NCI-H460 (cell line): Measurements from ENCODE around the gene UNC13C. TPM values are rescaled to one million over a fixed set of nuclear protein-coding genes. Genes with fewer than 3 reads are reported as not detected.

Experiments used
- DNase-seq: peaks from one replicate; pipeline ENCODE4 v3.0.0-alpha.2; 2016; ENCODE audit warnings: low read depth; ENCODE audit errors: extremely low read depth
- total RNA-seq: library from RNA; depleted of rRNA; stranded (reverse); fragments of >200 nt; shearing (Covaris generic); gene quantifications from 2 replicates; pipeline ENCODE4 v1.2.3, GENCODE V29; 2014

UNC13C gene
- total RNA-seq, 1 experiment from 2014 or later = not detected

DNA sequence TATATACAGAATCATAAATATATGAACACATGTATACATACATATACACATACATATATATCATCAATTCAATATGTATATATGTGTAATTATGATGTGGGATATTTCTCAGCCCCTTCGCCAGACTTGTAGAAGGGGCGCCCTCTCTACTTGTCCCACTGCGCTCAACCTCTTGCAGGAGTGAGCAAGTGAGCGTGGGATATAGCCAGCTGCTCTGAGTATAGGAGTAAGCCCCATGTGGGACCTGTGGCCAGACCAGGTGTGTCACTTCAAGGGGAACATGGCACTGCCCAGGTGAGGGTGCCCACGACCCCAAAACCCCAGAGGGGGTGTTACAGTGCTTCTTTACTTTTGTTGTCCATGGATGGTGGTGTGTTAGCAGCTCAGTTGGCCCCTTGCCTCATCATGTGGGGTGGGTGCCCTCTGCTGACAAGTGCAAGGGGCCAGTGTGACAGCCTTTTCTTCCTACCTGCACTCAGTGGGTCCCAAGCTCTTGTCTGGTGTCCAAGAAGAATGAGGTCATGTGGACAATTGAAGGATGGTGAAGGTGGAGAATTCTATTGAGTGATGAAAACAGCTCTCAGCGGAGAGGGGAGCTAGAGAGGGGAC is 304.1 kb downstream of the UNC13C start:
- no peak for DNase-seq

DNA sequence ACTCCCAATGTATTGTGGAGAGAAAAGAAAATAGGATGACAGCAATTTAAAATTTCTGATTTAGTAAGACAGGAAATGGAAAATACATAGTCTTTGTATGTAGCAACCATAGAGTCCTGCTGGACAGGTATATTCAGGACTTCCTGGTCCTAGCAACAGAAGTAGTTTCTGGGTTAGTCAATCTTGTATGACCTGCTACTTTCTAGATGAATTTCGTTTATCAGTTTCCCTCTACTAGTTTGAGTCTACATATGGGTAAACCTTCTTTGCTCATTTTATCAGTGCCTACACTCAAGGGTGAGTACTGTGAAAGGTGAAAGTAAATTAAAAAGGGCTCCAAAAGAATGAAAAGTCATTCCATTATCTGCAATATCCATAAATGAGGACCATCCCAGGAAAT is 309.8 kb downstream of the UNC13C start:
- no peak for DNase-seq

DNA sequence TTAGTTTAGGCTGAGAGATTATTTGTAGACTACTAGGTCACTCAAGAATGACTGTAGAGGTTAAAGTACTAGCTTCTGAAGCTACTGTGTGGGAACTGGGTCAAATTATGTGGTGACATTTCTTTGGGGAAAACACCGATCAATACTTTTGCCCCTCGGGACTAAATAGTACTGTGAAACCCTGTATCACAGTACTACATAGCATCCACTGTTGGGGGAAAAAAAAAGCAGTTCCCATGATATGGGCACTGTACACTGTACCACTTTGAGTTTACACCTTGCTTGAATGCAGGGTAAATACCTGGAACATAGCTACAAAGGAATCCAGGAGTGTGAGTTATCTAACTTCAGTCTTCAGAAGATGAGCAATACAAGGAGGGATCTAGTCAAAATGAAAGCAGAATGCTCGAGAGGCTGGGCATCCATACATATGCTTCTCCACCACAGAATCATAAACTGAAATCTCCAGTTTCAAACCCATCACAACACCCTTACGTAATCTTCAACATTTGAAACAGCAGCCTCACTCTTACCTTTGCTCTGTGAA is 311.4 kb downstream of the UNC13C start:
- DNase-seq = no peak

DNA sequence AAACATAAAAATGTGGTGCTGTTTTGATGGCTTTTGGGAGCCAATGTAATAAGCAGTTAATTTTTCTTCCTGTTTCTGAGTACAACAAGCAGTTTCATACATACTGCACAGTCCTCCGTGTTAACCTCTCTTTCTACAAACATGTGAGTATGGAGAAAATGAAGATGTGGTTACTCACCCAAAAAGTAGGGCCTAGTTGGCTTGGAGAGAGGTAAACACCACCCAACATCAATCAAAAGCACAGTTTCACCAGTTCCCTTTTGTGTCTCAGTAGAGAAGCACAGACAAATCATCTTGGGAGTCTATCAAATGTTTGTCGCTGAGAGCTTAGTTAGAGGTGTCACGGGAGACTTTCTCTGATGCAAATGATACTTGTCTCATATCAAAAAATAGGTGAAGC is 320.2 kb downstream of the UNC13C start:
- DNase-seq = no peak

DNA sequence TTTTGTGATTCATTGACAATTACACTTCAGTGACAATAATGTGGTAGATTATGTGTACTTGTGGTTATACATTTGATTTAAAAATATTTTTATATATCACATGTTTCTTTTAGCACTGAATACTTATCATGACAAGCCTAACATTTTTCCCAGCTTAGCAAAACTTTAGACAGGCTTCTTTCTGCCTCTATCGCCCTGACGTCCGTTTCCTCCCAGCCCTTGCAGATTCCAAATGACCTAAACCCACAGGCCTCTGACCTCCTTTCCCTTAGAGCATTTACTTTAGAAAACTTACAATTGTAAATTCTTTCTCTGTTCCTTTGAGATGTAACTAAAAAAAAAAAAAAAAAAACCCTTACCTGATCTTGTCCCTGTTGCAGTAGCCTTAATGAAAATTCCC is 326.1 kb downstream of the UNC13C start:
- no peak for DNase-seq

DNA sequence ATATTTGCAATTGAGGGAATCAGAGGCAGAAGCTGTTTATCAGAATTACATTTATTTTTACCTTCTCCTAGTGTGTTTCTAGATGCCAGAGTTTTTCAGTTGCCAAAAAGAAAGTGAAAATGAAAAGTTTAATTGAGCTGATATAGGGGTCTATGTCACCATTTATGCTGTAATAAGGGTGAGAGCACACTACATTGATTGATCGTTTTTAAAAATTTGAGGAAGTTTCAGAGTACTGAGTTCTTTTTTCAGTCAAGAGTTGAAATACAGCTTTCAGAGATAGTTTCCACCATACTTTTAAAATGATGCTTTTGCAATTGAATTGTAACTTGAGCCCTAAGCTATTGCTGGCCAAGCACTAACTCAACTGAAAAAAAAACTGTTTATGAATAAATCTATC is 326.9 kb downstream of the UNC13C start:
- no peak for DNase-seq

DNA sequence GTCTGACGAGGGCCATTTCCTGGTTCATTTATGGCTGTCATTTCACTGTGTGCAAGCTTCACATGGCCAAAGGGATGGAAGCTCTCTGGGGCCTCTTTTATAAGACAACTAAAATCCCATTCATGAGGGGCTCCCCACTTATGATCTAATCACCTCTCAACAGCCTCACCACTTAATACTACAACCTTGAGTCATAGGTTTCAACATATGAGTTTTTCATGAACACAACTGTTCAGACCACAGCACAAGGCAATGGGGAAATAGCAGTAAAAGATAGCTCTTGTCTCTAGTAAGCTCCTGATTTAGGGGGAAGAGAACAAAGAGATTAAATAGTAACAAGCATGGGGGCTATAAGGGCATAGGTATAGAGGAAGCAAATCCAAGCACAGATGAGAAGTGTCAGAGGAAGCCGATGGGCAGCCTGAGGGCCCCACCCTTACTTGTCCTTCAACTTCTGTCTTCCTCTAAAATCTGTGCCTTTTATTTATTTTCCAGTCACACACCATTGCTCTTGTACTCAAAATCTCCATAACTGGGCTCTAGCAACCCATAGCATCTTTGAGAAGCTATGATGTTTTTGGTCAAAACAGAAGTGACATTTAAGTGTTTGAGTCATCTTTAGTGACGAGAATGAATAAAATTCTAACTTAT is 329.1 kb downstream of the UNC13C start:
- DNase-seq = no peak

DNA sequence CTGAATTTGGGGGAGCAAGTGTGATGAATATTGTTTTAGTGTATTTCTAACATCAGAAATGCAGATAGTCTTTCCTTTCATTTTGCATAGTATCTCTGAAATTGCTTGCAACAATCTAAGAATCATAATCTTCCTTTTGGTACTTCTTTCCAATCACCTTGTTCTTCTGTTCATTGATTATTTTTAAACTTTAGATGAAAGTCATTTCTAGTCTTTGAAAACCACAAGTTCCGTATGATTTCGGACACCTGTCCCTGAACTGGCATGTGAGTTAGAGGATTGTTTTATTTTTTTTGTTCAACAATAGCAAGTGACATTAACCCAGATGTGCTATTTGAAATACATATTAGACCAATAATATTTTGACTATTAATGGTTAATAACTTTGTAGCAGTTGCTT is 329.7 kb downstream of the UNC13C start:
- DNase-seq = no peak

DNA sequence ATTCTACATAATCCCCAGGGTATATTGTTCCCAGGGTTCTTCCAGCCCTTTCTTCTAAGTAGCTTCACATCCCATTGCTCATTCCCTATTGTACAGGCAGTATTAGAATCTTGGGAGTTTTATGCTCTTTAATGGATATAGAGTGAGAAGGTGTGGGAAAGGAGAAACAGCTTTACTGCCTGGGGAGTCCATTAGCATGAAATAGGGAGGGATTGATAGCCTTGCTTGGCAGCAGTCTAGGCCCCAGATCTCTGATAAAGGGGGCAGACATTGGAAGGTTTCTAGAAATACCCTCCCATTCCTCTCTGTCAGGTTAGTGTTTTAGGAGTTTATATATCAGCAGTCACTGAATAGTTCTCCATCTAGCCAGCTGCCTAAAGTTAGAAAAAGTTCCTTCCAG is 334.3 kb downstream of the UNC13C start:
- no peak for DNase-seq

DNA sequence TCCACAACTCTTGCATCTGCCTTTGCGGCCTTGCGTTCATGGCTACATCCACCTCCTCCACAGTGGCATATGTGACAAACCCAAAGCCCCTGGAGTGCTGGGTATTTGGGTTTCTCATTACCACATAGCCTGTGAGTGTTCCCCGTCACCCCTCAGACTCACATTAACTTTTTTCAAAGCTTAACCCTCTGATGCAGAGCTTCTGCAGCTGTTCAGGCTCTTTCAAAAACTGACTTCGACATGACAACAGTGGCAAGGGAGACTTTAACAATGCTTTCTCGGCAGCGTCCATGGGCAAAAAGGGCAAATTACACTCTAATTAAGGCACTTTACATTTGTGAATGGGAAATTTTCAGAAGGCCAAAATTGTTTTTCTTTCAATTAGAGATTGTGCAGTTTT is 343.2 kb downstream of the UNC13C start:
- DNase-seq = no peak

DNA sequence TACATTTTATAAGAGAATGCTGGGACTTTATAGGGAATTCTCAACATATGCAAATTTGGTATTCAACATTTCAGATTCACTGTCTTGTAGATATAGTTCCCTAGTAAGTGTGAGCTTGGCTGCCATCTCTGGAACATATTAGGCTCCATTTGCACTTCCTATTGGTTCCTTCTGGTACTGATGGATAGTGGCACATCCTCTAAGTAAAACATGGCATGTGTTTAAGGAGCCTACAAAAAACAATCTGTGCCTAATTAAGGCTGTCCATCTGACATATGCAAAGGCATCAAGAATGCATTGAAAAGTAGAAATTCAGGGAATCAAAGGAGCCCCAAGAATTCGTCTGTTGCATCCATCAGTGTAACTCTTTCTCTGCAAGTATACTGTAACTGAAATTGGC is 344.1 kb downstream of the UNC13C start:
- DNase-seq = no peak

DNA sequence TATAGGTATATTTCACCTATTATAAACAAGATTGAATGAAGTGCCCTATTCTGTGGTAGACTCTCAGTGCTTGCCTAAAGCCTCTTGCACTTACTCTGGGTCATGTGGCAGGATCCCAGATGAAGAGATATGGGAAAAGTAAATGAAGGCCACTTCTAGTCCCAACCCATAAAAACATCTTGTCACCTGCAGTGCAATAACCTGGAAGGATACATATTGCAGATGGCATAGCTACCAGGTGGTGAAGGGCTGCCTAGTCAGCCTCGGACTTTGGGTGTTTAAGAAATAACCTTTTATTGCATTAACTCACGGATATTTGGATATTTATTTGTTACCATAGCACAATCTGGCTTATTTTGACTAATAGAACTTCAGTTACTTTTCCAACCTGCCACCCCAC is 367.1 kb downstream of the UNC13C start:
- no peak for DNase-seq

DNA sequence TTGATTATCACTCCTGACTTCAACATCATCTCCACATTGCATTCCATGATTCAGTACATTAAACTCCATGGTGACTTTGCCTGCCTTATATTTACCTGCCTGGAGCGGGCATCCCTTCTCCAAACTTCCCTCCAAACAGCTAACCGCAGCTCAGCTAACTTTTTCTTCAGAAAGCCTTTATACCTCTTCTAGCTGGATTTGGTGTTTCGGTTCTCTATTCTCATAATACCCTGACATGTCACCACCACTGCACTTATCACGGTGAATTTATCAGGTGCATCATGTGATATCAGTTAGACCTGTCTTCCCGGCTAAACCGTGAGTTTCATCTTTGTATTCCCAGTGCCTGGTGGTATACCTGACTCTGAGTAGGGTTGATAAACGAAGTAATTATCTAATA is 367.6 kb downstream of the UNC13C start:
- DNase-seq = no peak

DNA sequence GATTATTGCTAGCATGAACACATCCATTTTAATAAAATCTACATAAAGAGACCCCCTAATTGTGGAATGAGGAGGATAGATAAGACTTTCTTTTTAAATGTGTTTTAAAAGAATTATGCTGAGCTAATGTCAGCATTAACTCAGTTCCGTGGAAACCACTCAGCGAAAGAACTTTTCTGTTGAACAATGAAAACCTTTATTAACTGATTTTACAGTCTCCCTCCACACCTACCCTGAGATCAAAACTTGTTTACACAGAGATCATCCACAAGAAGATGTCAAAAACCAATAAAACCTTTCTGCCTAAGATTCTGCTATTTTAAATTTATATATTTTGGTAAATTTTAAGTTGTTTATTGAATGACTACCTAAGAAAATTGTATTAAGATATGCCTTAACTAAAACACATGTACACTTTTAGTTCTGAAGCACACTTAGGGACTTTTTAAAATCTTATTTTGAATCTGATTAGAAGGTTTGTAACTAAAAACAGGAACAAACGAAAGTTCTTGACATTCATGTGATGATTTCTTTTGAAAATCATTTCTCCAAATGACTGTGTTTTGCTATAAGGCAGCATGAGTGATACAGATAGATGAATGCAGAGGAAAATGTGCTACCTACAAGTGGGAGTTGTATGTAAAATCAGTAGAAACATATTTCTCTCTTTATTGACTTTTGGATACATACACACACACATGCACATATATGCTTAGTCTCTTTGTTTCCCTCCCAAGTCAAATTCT is 369.0 kb downstream of the UNC13C start:
- DNase-seq = no peak

DNA sequence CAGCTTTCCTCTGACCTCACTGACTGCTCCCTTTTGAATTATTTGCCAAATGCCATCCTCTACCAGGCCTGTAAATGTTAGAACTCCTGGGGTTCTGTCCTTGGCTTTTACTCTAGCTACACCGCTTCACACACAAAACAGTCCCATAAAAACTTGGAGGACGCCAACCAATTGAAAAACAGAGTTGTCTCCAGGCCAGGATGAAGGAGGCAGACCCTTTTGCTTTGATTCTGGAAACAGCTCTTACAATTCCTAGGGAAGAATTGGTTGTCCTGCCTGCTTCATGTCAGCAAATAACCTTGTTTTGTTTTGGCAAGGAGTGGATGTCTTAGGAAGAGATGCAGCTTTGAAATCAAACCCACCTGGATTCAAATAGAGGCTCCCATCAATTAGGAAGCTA is 375.5 kb downstream of the UNC13C start:
- DNase-seq = no peak

DNA sequence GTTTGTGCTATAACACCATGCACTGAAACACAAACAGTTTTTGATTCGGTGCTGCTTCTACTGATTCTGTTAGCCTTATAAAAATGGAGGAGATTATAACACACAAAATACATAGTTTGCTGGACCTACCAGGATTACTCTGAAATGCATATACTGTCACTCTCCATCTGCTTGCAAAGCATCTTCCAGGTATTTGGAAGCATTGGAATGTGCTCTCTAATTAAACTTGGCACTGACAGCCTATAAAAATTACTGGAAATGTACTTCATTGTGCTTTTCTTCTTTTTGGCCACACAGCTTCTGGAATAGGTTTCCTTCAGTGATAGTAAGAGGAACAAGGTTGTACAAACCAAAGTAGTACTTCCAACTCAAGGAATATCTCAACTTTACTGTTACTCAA is 376.1 kb downstream of the UNC13C start:
- no peak for DNase-seq

DNA sequence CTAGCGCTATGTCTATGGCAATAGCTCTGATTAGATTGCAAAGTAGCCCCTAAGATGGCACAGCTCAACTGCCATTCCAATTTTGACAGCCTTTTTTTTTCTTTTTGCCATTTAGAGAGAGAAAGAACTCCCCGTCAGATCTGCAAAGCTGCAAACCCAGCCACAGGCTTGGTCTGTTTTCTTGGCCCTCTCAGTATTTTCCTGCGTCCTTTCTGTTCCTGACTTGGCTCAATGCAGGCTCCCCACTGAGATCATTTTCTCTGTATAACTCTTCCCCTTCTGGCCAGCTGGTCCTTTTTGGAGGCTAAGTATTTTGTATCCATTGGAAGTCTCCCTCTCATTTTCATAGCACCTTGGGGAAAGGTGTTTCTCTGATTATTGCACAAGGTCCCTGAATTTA is 386.7 kb downstream of the UNC13C start:
- DNase-seq = no peak

DNA sequence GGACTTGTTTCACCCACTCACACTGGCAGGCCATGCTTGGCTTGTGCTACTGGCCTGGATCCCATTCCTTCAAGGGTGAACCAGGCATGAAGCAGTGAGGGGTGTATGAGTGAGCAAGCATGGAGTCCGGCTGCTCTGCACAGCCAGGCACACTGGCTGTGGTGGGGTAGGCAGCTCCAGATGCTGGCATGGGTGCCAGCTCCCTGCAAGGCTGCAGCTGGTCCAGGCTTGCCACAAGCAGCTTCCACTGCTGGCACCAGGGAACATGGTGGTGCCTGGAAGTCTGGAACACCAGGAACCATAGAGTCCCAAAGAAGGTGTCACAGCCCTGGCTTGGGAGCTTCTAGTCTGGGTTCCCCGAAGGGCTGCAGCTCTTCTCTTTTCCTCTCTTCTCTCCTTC is 395.1 kb downstream of the UNC13C start:
- DNase-seq = no peak

DNA sequence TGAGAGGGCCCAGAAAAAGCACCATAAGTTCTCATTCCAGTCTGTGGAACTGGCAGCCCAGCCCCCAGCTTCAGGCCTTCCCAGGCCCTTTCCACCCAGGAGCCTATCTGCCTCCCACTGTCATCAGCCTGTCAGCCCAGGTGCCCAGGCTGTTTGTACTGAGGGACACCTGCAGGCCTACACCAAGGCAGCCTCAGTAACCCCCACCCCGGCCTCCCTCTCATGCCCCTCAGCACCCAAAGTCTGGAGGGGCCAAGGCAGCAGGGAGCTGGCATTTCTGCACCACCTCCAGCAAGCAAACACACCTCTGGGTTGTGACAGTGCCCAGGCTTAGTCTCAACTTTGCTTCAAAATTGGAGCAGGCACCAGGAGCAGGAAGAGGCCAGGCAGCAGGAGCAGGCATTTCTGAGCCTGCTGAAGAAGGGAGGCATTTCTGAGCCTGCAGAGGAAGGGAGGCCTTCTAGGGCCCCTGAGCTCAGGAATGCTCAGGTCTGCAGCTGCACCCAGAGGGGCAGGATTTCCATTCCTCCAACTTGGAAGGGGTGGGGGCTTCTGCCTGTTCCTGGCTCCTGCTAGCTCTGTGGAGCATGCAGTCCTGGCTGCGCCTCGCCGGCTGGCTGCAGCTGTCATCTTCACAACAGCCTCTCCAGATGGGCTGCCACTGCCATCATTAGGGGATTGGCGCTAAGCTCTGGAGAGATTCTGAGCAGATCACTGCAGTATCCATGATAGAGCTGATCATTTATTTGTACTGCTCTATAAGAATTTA is 396.1 kb downstream of the UNC13C start:
- no peak for DNase-seq

DNA sequence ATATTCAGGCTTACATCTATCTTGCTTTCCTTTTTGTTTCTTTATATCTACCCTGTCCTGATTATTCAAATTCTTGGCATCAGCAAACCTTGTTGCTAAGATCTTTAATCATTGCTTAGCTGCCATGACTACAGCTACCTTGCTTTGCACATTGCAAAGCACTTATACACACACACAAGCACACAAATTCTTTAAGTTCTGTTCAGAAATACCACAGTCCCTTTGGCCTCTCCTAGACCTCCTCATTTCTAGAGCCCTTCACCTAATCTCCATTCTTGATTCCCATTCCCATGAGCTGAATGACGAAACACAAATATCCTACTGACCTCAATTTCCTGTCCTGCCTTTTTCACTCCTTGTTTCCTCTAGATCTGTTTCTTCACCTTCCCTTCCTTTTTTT is 409.6 kb downstream of the UNC13C start:
- DNase-seq = no peak

DNA sequence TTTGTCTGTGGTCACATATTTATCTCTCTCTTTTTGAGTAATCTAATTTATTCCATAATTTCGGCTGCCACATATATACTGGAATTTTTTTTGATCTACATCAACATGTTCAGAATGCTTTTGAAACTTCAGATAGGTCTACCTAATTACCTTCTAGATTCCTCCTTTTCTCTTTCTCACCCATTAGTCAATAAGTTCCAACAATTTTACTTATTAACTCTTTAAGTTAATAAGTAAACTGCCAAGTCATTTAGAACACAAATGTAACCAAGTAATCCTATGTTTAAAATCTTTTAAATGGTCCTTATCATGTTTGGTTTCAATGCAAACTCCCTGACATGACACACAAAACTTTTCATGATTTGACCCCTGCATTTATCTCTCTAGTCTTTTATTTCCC is 410.5 kb downstream of the UNC13C start:
- DNase-seq = no peak
